Fibroblast of lung (primary cell): ENCODE measurements around the gene AK9. TPM values are rescaled to one million over a fixed set of nuclear protein-coding genes. Genes with fewer than 3 reads are reported as not detected.
A peak's percentile ranks its signal among the peaks of the same experiment; 100 is the strongest.

Source experiments
- DNase-seq, 2 donors: peaks; one replicate each; pipeline versions ENCODE4 v3.0.0 to v3.0.0-alpha.2; 2010; ENCODE audit warnings: low read depth in 2 of 2
- H2AFZ ChIP-seq: 2 replicates; pipeline ENCODE4 v1.5.1; 2012; ENCODE audit warnings: low read length, control low read depth, inconsistent platforms
- H3K27ac ChIP-seq: 2 replicates; pipeline ENCODE4 v1.5.1; 2011; ENCODE audit warnings: low read length, control low read depth; ENCODE audit not compliant: insufficient read depth
- H3K27me3 ChIP-seq: 2 replicates; pipeline ENCODE4 v1.5.1; 2011; ENCODE audit warnings: mild to moderate bottlenecking, low read length; ENCODE audit not compliant: control insufficient read depth, insufficient read depth
- H3K36me3 ChIP-seq: 2 replicates; pipeline ENCODE4 v1.5.1; 2011; ENCODE audit warnings: low read length; ENCODE audit not compliant: control insufficient read depth, insufficient read depth
- H3K4me1 ChIP-seq: 2 replicates; pipeline ENCODE4 v1.5.1; 2011; ENCODE audit warnings: low read length; ENCODE audit not compliant: control insufficient read depth, insufficient read depth; ENCODE audit errors: extremely low read depth
- H3K4me2 ChIP-seq: 2 replicates; pipeline ENCODE4 v1.5.1; 2011; ENCODE audit warnings: low read length, control low read depth; ENCODE audit not compliant: insufficient read depth; ENCODE audit errors: extremely low read depth
- H3K4me3 ChIP-seq, 4 experiments: fragments of 200-600 bp in 1 of 4; sonication (generic) in 1 of 4; replicated peaks in 1 of 4; 2 replicates each; pipeline ENCODE4 v1.5.1; 2011 to 2016; ENCODE audit warnings: low read length in 4 of 4, low read depth in 3 of 4, mild to moderate bottlenecking in 3 of 4, control low read depth in 2 of 4, inconsistent platforms in 1 of 4, mixed read lengths in 1 of 4; ENCODE audit not compliant: insufficient read depth in 1 of 4; ENCODE audit errors: control extremely low read depth in 1 of 4
- H3K79me2 ChIP-seq: 2 replicates; pipeline ENCODE4 v1.5.1; 2012; ENCODE audit warnings: mild to moderate bottlenecking, low read length, inconsistent platforms; ENCODE audit not compliant: control insufficient read depth, insufficient read depth
- H3K9ac ChIP-seq: 2 replicates; pipeline ENCODE4 v1.5.1; 2011; ENCODE audit warnings: mild to moderate bottlenecking, low read length, control low read depth; ENCODE audit not compliant: insufficient read depth
- H3K9me3 ChIP-seq: 2 replicates; pipeline ENCODE4 v1.5.1; 2012; ENCODE audit warnings: low read depth, low read length; ENCODE audit not compliant: control insufficient read depth, insufficient read depth
- H4K20me1 ChIP-seq: 2 replicates; pipeline ENCODE4 v1.5.1; 2011; ENCODE audit warnings: low read length; ENCODE audit not compliant: control insufficient read depth, insufficient read depth; ENCODE audit errors: extremely low read depth
- EZH2 ChIP-seq: IDR thresholded peaks from 2 replicates; pipeline ENCODE4 v1.5.1; 2012; ENCODE audit warnings: low read length, control low read depth, mild to moderate bottlenecking; ENCODE audit errors: missing control alignments
- polyA plus RNA-seq, 2 donors: library from polyadenylated mRNA; depleted of rRNA in 1 of 2; stranded (reverse) in 1 of 2; unstranded in 1 of 2; fragments of >200 nt; gene quantifications; 2 replicates each; pipeline ENCODE4 v1.2.1, GENCODE V29; 2011 to 2012; ENCODE audit warnings: missing spikeins in 1 of 2
- total RNA-seq: library from RNA; depleted of rRNA; stranded (reverse); fragments of >200 nt; gene quantifications from 2 replicates; pipeline ENCODE4 v1.2.1, GENCODE V29; 2014
- TF ChIP-seq, protein P1 (sequence below), 2 donors: IDR thresholded peaks in 1 of 2; conservative IDR thresholded peaks in 1 of 2; 1 replicate in 1 of 2; 2 replicates in 1 of 2; pipeline ENCODE4 v1.5.1; 2011 to 2012; ENCODE audit warnings: low read length in 2 of 2, control low read depth in 1 of 2, inconsistent platforms in 1 of 2, low read depth in 1 of 2, mild to moderate bottlenecking in 1 of 2

Gene AK9
- total and polyA plus RNA-seq, 2 donors (not counting 1 experiment from before 2014, with no cell fraction given), result 4.5 to 10.4 TPM

DNA sequence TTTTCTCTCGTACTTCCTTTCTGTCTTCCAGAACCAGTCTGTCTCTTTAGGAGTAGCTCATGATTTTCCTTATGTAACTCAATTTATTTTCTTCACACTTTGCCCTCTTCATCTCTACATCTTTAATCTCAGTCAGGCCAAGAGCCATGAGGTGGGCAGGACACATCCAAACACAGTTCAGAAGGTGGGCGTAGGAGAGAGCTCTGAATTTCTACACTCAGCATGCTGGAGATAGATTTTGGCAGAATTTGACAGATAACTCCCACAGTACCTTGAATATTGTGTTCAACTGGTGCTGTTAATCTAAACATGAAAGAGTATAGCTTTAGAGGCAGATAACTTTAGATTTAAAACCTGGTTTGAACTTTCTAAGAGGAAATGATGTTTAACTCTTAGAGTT lies 184.2 kb downstream of the AK9 start:
- no peak overlapping the region for H3K9ac ChIP-seq
- H2AFZ ChIP-seq, result no peak overlapping the region
- no peaks in the 10 kb centered on the region for H3K79me2 ChIP-seq
- H3K4me1 ChIP-seq, result no peaks in the 10 kb centered on the region
- no peak overlapping the region for H3K4me3 ChIP-seq
- H3K27me3 ChIP-seq, result peaks cover 2% of the 10 kb centered on the region
- no peaks in the 10 kb centered on the region for H3K9me3 ChIP-seq
- H4K20me1 ChIP-seq, result no peaks in the 10 kb centered on the region
- no peaks in the 10 kb centered on the region for H3K36me3 ChIP-seq
- no peak for TF ChIP-seq EZH2
- TF ChIP-seq, protein P1, sequence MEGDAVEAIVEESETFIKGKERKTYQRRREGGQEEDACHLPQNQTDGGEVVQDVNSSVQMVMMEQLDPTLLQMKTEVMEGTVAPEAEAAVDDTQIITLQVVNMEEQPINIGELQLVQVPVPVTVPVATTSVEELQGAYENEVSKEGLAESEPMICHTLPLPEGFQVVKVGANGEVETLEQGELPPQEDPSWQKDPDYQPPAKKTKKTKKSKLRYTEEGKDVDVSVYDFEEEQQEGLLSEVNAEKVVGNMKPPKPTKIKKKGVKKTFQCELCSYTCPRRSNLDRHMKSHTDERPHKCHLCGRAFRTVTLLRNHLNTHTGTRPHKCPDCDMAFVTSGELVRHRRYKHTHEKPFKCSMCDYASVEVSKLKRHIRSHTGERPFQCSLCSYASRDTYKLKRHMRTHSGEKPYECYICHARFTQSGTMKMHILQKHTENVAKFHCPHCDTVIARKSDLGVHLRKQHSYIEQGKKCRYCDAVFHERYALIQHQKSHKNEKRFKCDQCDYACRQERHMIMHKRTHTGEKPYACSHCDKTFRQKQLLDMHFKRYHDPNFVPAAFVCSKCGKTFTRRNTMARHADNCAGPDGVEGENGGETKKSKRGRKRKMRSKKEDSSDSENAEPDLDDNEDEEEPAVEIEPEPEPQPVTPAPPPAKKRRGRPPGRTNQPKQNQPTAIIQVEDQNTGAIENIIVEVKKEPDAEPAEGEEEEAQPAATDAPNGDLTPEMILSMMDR (conservative IDR thresholded peaks at IDR 0.05 in 1 of 2, IDR thresholded peaks at IDR 0.05 in 1 of 2; ENCODE audit: low read depth in 1 of 2, low read length in 2 of 2), result no peak
- no peak for DNase-seq
- no peak overlapping the region for H3K27ac ChIP-seq
- H3K4me2 ChIP-seq, result no peak overlapping the region

DNA sequence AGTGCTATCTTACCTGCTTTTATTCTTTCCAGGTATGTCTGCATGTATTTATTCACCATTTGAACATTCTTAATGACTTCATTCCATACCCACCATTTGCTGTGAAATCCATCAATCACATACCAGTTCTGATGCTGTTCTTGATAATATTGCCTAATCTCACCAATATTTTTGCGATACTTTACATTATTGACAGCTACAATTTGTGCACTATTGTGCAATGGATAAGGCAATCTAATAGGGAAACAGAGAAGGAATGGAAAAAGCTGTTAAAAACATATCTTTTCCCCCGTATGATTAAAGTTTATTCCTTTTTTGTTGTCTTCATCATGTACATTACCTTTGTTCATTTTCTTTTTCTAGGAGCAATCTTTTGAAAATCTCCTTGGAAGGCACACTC lies 184.7 kb downstream of the AK9 start:
- H3K27ac ChIP-seq, result no peak overlapping the region
- H3K9ac ChIP-seq, result no peak overlapping the region
- H4K20me1 ChIP-seq, result no peaks in the 10 kb centered on the region
- H2AFZ ChIP-seq, result no peak overlapping the region
- TF ChIP-seq, protein P1 (conservative IDR thresholded peaks at IDR 0.05 in 1 of 2, IDR thresholded peaks at IDR 0.05 in 1 of 2; ENCODE audit: low read depth in 1 of 2, low read length in 2 of 2), result no peak
- no peak for TF ChIP-seq EZH2
- H3K4me3 ChIP-seq, result no peak overlapping the region
- no peaks in the 10 kb centered on the region for H3K36me3 ChIP-seq
- H3K9me3 ChIP-seq, result no peaks in the 10 kb centered on the region
- peaks cover 2% of the 10 kb centered on the region for H3K27me3 ChIP-seq
- no peaks in the 10 kb centered on the region for H3K4me1 ChIP-seq
- DNase-seq, result no peak
- H3K4me2 ChIP-seq, result no peak overlapping the region
- no peaks in the 10 kb centered on the region for H3K79me2 ChIP-seq

DNA sequence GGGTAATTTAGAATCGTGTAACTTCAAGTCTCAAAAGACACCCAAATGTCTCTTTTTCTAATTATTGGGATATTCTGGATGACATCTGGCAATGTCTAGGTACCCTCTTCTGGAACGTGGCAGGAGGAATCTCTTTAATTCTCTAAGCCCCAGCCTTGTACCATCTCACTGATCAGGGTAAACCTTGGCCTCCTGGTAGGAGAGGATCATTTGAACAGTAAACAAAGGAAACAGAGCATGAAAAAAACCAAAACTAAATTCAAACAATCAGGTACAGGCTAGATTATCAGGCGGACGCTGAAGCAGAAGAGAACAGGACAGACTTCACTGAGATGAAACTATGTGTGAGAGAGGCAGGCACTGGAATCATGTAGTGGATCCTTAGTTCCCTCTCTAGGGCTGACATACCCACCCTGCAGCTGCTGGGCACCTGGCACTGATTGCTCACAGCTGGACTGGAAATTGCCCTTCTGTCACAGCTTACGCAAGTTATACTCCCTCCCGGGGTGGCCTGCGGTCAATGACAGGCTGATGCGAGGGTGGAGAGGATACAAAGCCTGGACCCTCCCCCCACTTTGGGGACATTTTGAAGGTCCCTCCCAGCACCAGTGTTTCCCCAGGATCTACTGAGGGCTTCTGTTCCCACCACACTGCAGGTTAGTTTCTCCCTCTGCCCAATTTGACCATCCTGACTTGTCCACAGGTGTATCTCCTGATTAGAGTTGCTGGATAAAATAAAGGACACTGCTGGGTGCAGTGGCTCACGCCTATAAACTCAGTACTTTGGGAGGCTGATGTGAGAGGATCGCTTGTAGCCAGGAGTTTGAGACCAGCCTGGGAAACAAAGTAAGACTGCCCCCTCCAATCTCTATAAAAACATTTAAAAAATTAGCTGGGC lies 187.4 kb downstream of the AK9 start:
- Histone ChIP-seq H3K36me3 (no peaks in the 10 kb centered on the region), H3K4me1 (no peaks in the 10 kb centered on the region), H3K4me2 (no peak overlapping the region), H3K9me3 (no peaks in the 10 kb centered on the region), H3K27me3 (peaks cover 3% of the 10 kb centered on the region), H3K4me3 (no peak overlapping the region), H3K27ac (no peak overlapping the region), H2AFZ (no peak overlapping the region), H4K20me1 (no peaks in the 10 kb centered on the region), H3K79me2 (no peaks in the 10 kb centered on the region), H3K9ac (no peak overlapping the region)
- peak in 1 of 2 donors; percentile 47 for DNase-seq
- TF ChIP-seq EZH2, result no peak
- TF ChIP-seq, protein P1 (conservative IDR thresholded peaks at IDR 0.05 in 1 of 2, IDR thresholded peaks at IDR 0.05 in 1 of 2; ENCODE audit: low read depth in 1 of 2, low read length in 2 of 2), result no peak
